Non-pigmented ciliary epithelial cell (primary cell): ENCODE data around the gene BHLHE41.

Experiments
- DNase-seq: peaks from one replicate; pipeline ENCODE4 v3.0.0-alpha.2; 2010; ENCODE audit warnings: low read depth

BHLHE41 gene

DNA sequence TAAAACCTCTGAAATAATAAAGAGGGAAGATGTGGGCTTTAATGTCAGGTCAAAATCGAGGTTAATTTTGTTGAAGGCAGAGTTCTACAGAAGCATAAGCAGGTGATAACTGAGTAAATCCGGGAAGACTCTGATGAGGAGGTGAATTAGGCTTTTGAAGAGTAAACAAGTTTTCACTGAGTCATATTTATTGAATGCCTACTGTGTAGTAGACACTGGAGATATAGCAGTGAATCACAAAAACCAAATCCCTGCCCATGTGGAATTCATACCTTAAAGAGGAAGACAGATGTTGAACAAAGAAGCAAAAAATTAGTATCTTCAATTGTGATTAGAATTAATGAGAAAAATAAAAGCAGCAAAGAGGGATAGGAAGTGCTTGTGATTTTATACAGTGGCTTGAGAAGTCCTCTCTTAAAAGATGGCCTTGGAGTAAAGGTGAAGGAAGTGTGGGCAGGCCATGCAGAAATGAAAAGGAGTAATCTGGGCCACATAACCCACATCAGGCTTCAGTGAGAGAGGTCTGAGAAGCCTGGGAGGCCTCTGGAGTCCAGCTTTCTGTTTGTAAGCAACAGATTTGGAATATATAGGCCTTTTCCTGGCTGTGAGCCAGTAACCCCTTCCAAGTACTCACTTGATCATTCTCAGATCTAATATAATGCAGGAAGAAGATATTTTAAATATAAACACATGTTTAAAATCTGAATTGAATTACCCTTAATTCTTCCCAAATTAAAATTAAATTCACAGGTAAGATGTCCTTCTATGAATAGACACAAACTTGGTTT, 46.7 kb downstream of the BHLHE41 start:
- DNase-seq, result no peak
